Tibial nerve (tissue), 3 donors: ENCODE results near the gene PIP5K1C.

Experiments
- CTCF ChIP-seq, 5 experiments: fragments of 200-600 bp in 3 of 5; fragments of 450-650 bp in 2 of 5; sonication (generic) in 3 of 5; IDR thresholded peaks; one replicate each; pipeline ENCODE4 v1.5.1; 2016 to 2019; ENCODE audit warnings: antibody characterized with exemption in 5 of 5, mild to moderate bottlenecking in 3 of 5, moderate library complexity in 2 of 5
- POLR2A ChIP-seq, 2 donors: fragments of 450-650 bp; IDR thresholded peaks; one replicate each; pipeline ENCODE4 v1.6.1; 2017; ENCODE audit warnings: antibody characterized with exemption in 2 of 2, mild to moderate bottlenecking in 2 of 2, moderate library complexity in 2 of 2

GRCh38 chr19:3625996-3626472, 74.2 kb downstream of the PIP5K1C start:
- TF ChIP-seq POLR2A (IDR thresholded peaks at IDR 0.05): no peak
- TF ChIP-seq CTCF (IDR thresholded peaks at IDR 0.05): no peak
